ENCODE data around the gene ZG16B.

DNA sequence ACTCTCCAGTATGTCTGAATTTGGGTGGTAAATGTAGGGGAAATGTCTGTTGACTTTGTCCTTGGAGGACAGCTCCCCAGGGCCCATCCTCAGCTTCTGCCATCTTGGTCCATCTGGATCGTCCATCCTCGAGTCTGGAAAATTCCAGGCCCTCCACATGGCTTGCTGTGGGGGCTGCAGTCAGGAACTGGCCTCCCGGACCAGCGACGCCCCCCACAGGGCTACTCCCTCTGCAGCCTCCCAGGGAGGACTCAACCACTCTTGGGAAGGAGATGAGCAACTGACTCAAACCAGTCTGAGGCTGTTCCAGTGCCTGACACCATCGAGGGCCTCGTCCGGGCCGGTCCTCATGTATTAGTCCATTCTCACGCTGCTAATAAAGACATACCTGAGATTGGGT lies 5.5 kb upstream of the ZG16B start:
- TF ChIP-seq EP300 (IDR thresholded peaks at IDR 0.05) (no peak), POLR2A (IDR thresholded peaks at IDR 0.05) (no peak), POLR2AphosphoS5 (IDR thresholded peaks at IDR 0.05) (no peak)
- TF ChIP-seq, protein P1, sequence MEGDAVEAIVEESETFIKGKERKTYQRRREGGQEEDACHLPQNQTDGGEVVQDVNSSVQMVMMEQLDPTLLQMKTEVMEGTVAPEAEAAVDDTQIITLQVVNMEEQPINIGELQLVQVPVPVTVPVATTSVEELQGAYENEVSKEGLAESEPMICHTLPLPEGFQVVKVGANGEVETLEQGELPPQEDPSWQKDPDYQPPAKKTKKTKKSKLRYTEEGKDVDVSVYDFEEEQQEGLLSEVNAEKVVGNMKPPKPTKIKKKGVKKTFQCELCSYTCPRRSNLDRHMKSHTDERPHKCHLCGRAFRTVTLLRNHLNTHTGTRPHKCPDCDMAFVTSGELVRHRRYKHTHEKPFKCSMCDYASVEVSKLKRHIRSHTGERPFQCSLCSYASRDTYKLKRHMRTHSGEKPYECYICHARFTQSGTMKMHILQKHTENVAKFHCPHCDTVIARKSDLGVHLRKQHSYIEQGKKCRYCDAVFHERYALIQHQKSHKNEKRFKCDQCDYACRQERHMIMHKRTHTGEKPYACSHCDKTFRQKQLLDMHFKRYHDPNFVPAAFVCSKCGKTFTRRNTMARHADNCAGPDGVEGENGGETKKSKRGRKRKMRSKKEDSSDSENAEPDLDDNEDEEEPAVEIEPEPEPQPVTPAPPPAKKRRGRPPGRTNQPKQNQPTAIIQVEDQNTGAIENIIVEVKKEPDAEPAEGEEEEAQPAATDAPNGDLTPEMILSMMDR (IDR thresholded peaks at IDR 0.05) = no peak
